Measurements from ENCODE around the gene ATF3. TPM values are rescaled to one million over a fixed set of nuclear protein-coding genes. Genes with fewer than 3 reads are reported as not detected.

Gene ATF3
- total and polyA plus RNA-seq, 2 of the 4 experiments (the other 2 are of a cell fraction): 9.9 to 12.3 TPM

GRCh38 chr1:212643877-212644276 lies 35.3 kb downstream of the ATF3 start:
- no peak overlapping the region for H4K8ac ChIP-seq (ENCODE audit: low read depth in 2 of 2, low read length in 2 of 2)
- H2BK20ac ChIP-seq (ENCODE audit: low read depth, low read length): no peak overlapping the region; the same call in 1 of the 2 replicates
- H2AFZ ChIP-seq (replicated peaks; ENCODE audit: low read length, poor library complexity): no peak overlapping the region
- no peaks in the 10 kb centered on the region for H3K27me3 ChIP-seq (ENCODE audit: control insufficient read depth, insufficient read depth, low read length)
- in situ Hi-C loops (cut with MboI; ENCODE audit: low sequenced_read_pairs) (no loop called here), dilution Hi-C loops (cut with HindIII; ENCODE audit: low sequenced_read_pairs, unreplicated experiment) (no loop called here), intact Hi-C loops (cut with micrococcal nuclease) (no loop called here)
- no peak for TF ChIP-seq BHLHE40 (IDR thresholded peaks at IDR 0.05; ENCODE audit: low read depth, low read length)
- no peak for TF ChIP-seq CEBPB (IDR thresholded peaks at IDR 0.05; ENCODE audit: low read depth, low read length)
- no peak for TF ChIP-seq CTCF (conservative IDR thresholded peaks at IDR 0.05; ENCODE audit: low read depth, low read length)
- no peak for TF ChIP-seq RFX5 (IDR thresholded peaks at IDR 0.05; ENCODE audit: low read depth, low read length)
- TF ChIP-seq USF2 (IDR thresholded peaks at IDR 0.05; ENCODE audit: low read depth, low read length): no peak
- no peak for TF ChIP-seq MAZ (IDR thresholded peaks at IDR 0.05; ENCODE audit: borderline replicate concordance, low read depth, low read length)
- TF ChIP-seq CHD1 (IDR thresholded peaks at IDR 0.05; ENCODE audit: low read depth, low read length): no peak
- no peak for TF ChIP-seq NFE2L2 (IDR thresholded peaks at IDR 0.05; ENCODE audit: low read depth, low read length)
- no peak for TF ChIP-seq MAFK (IDR thresholded peaks at IDR 0.05; ENCODE audit: low read depth, low read length)
- no peak for TF ChIP-seq ELK1 (IDR thresholded peaks at IDR 0.05; ENCODE audit: borderline replicate concordance, low read depth, low read length)
- no peak for TF ChIP-seq FOS (IDR thresholded peaks at IDR 0.05; ENCODE audit: low read depth, low read length)
- TF ChIP-seq MXI1 (IDR thresholded peaks at IDR 0.05; ENCODE audit: borderline replicate concordance, low read depth, low read length): no peak
- TF ChIP-seq SMC3 (IDR thresholded peaks at IDR 0.05; ENCODE audit: low read depth, low read length): no peak
- TF ChIP-seq POLR2A (IDR thresholded peaks at IDR 0.05; ENCODE audit: low read depth, low read length): no peak
- no peak for TF ChIP-seq RCOR1 (IDR thresholded peaks at IDR 0.05; ENCODE audit: insufficient replicate concordance, low read length)
- no peak for TF ChIP-seq RAD21 (IDR thresholded peaks at IDR 0.05; ENCODE audit: low read length)
- H2BK5ac ChIP-seq (ENCODE audit: low read depth, low read length, poor library complexity, severe bottlenecking): no peak overlapping the region
- no peak overlapping the region for H2BK15ac ChIP-seq (ENCODE audit: low read depth, low read length)
- no peak overlapping the region for H3K9ac ChIP-seq (ENCODE audit: low read depth, low read length)
- H3K18ac ChIP-seq (ENCODE audit: low read depth, low read length): no peak overlapping the region
- 0 out of 2 replicates have a peak overlapping the region, but pooled peaks have one; percentile 15 for H3K23ac ChIP-seq (ENCODE audit: low read depth, low read length)
- peak overlapping the region; percentile 19; the same call in 1 of the 2 replicates for H3K4ac ChIP-seq (ENCODE audit: low read depth, low read length)
- H3K79me1 ChIP-seq (ENCODE audit: low read depth in 1 of 2, low read length in 2 of 2): no peaks in the 10 kb centered on the region
- BruUV-seq (replicated peaks): no TSS peak
- ChIA-PET CTCF (no interaction called here), POLR2A (ENCODE audit: unreplicated experiment) (no interaction called here)
- H3K36me3 ChIP-seq (ENCODE audit: control insufficient read depth, insufficient read depth, low read length): no peaks in the 10 kb centered on the region
- H4K20me1 ChIP-seq (ENCODE audit: insufficient read depth, low read length): no peaks in the 10 kb centered on the region
- no peaks in the 10 kb centered on the region for H3K9me3 ChIP-seq (ENCODE audit: control insufficient read depth, insufficient read depth, low read length)
- H3K14ac ChIP-seq (replicated peaks; ENCODE audit: low read depth, low read length): no peak overlapping the region
- no peak overlapping the region for H3K4me3 ChIP-seq (ENCODE audit: insufficient read depth, low read depth, low read length)
- DNase-seq (no peak), ATAC-seq (ENCODE audit: low read depth) (no peak)
- 83% methylated on average over 2 of the region's 2 CpGs; no CpG with 5 or more reads in 1 of the 2 experiments for WGBS, 2 experiments (ENCODE audit: extremely low coverage in 2 of 2, insufficient read length in 1 of 2)
- H4K91ac ChIP-seq (ENCODE audit: insufficient read depth, low read depth, low read length): no peak overlapping the region
- peak overlapping the region; percentile 24; the same call in 1 of the 2 replicates for H2AK5ac ChIP-seq (ENCODE audit: low read depth, low read length)
- H3K27ac ChIP-seq (ENCODE audit: insufficient read depth, low read length): no peak overlapping the region
- no peak overlapping the region for H2AK9ac ChIP-seq (replicated peaks; ENCODE audit: low read depth, low read length, poor library complexity)
- H4K5ac ChIP-seq (ENCODE audit: low read depth, low read length): no peak overlapping the region
- H3K56ac ChIP-seq (ENCODE audit: extremely low read depth, insufficient read depth, low read length): no peak overlapping the region
- H3K9me1 ChIP-seq (ENCODE audit: insufficient read depth, low read length): peaks cover 17% of the 10 kb centered on the region; the same call in 1 of the 2 replicates
- no peak overlapping the region for H3K4me2 ChIP-seq (ENCODE audit: low read depth, low read length)
- peaks cover 14% of the 10 kb centered on the region for H3K4me1 ChIP-seq (ENCODE audit: control insufficient read depth, insufficient read depth, low read length)
- peak overlapping the region; percentile 67; the same call in 1 of the 2 replicates for H2BK120ac ChIP-seq (ENCODE audit: low read depth, low read length)
